ENCODE results near the gene BCL11A.

The BCL11A gene

GRCh38 chr2:60570251-60570650 is 16.8 kb upstream of the BCL11A start:
- H3K36me3 ChIP-seq (ENCODE audit: insufficient read depth, low read length) = no peaks in the 10 kb centered on the region
- peak overlapping the region; percentile 68; the same call in 1 of the 2 replicates for H3K9ac ChIP-seq (ENCODE audit: low read depth, low read length)
- no peaks in the 10 kb centered on the region for H3K9me3 ChIP-seq (ENCODE audit: control insufficient read depth, insufficient read depth, low read length)
- peaks cover 12% of the 10 kb centered on the region; the same call in 1 of the 2 replicates for H3K4me1 ChIP-seq (ENCODE audit: insufficient read depth, low read length)

- Histone ChIP-seq H3K36me3 (ENCODE audit: insufficient read depth, low read length) (no peaks in the 10 kb centered on the region), H3K9me3 (ENCODE audit: control insufficient read depth, insufficient read depth, low read length) (no peaks in the 10 kb centered on the region), H3K4me1 (ENCODE audit: insufficient read depth, low read length) (peaks cover 12% of the 10 kb centered on the region; the same call in 1 of the 2 replicates), H3K9ac (ENCODE audit: low read depth, low read length) (peak overlapping the region; percentile 68; the same call in 1 of the 2 replicates)
Measured at GRCh38 chr2:60569680-60570111, 16.2 kb upstream of the BCL11A start.

- no peak overlapping the region for H3K9ac ChIP-seq (ENCODE audit: low read depth, low read length)
- peaks cover 12% of the 10 kb centered on the region; the same call in 1 of the 2 replicates for H3K4me1 ChIP-seq (ENCODE audit: insufficient read depth, low read length)
- no peaks in the 10 kb centered on the region for H3K9me3 ChIP-seq (ENCODE audit: control insufficient read depth, insufficient read depth, low read length)
- no peaks in the 10 kb centered on the region for H3K36me3 ChIP-seq (ENCODE audit: insufficient read depth, low read length)
Measured at GRCh38 chr2:60567919-60568768, 14.7 kb upstream of the BCL11A start.

- Histone ChIP-seq H3K9me3 (ENCODE audit: control insufficient read depth, insufficient read depth, low read length) (no peaks in the 10 kb centered on the region), H3K4me1 (ENCODE audit: insufficient read depth, low read length) (peaks cover 12% of the 10 kb centered on the region; the same call in 1 of the 2 replicates), H3K9ac (ENCODE audit: low read depth, low read length) (no peak overlapping the region), H3K36me3 (ENCODE audit: insufficient read depth, low read length) (no peaks in the 10 kb centered on the region)
Measured at GRCh38 chr2:60567096-60567495, 13.6 kb upstream of the BCL11A start.

DNA sequence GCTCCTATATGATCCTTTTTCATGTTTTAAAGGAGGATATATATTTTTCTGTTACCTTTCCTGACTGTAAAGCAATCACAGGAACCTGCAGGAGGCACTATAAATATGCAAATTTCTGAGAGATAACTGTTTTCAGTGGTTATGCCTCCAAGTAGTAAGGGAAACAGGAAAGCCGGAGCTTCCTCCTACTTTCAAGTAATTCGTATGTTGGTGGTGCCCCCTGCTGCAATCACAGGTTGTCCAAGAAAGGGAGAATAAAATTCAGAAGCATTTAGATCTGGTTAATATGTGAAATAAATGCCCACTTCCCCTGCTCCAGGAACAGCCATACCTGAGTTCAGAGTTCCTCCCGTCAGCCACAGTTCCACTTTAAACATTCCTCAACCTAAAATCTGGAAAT is 12.0 kb upstream of the BCL11A start:
- Histone ChIP-seq H3K36me3 (ENCODE audit: insufficient read depth, low read length) (no peaks in the 10 kb centered on the region), H3K4me1 (ENCODE audit: insufficient read depth, low read length) (peaks cover 12% of the 10 kb centered on the region; the same call in 1 of the 2 replicates), H3K9ac (ENCODE audit: low read depth, low read length) (no peak overlapping the region), H3K9me3 (ENCODE audit: control insufficient read depth, insufficient read depth, low read length) (no peaks in the 10 kb centered on the region)

DNA sequence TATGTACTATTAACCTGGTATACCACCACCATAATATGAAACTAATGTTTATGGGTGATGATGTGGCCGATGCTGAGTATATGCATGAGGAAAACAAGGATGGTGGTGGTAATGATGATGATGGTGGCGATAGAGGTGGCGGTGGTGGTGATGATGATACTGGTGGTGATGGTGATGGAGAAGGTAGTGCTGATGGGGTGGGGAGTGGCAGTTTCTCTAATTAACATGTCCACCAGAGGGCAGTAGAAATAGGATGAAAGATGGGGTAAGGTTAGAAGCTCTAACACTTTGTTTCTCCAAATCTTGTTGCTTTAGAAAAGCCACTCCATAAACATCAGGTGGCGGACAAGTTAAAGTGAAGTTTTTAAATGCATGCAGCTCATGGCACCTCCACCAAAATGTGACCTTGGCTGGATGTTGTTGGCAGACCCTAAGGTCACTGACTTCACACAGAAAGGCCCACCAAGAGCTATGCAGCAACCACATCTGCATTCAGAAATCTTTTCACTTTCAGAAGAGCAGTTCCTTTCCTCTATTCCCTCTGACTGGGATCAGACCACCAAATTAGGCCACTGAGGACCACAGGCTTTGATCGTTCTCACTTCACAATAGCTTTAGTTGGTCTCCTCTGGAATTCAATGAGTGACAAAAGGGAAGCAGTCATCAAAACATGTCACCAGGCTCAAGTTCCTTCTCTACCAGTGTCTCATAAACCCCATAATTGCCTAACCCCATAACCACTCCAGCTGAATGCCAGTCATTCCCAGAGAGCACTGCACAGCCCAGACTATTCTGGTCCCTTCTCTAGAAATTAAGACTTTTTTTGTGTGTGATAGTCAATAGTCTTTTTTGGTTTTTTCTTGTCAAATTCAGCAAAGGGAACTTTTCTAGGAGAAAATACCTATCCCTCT is 7.5 kb upstream of the BCL11A start:
- H3K9me3 ChIP-seq (ENCODE audit: control insufficient read depth, insufficient read depth, low read length) = no peaks in the 10 kb centered on the region
- no peaks in the 10 kb centered on the region for H3K36me3 ChIP-seq (ENCODE audit: insufficient read depth, low read length)
- H3K9ac ChIP-seq (ENCODE audit: low read depth, low read length) = no peak overlapping the region
- no peaks in the 10 kb centered on the region for H3K4me1 ChIP-seq (ENCODE audit: insufficient read depth, low read length)

- no peaks in the 10 kb centered on the region for H3K9me3 ChIP-seq (ENCODE audit: control insufficient read depth, insufficient read depth, low read length)
- H3K4me1 ChIP-seq (ENCODE audit: insufficient read depth, low read length) = no peaks in the 10 kb centered on the region
- no peak overlapping the region for H3K9ac ChIP-seq (ENCODE audit: low read depth, low read length)
- no peaks in the 10 kb centered on the region for H3K36me3 ChIP-seq (ENCODE audit: insufficient read depth, low read length)
Measured at GRCh38 chr2:60559880-60560279, 6.4 kb upstream of the BCL11A start.

DNA sequence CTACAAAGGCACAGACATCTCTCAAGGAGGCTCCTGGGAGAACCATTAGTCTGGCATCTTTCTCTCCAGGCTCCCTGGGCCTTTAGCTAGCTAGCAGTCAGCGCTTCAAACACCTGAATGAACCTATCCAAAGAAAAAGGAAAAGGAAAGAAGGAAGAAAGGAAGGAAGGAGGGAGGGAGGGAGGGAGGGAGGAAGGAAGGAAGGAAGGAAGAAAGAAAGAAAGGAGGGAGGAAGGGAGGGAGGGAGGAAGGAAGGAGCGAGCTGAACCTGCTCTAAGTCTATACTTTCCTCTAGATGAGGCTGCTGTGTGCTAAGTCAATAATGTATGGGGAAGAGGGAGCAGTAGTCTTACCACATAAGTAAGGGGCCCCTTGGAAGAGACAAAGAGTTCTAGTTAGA is 5.1 kb upstream of the BCL11A start:
- Histone ChIP-seq H3K36me3 (ENCODE audit: insufficient read depth, low read length) (no peaks in the 10 kb centered on the region), H3K4me1 (ENCODE audit: insufficient read depth, low read length) (no peaks in the 10 kb centered on the region), H3K9me3 (ENCODE audit: control insufficient read depth, insufficient read depth, low read length) (no peaks in the 10 kb centered on the region), H3K9ac (ENCODE audit: low read depth, low read length) (no peak overlapping the region)

- H3K9me3 ChIP-seq (ENCODE audit: control insufficient read depth, insufficient read depth, low read length) = no peaks in the 10 kb centered on the region
- no peaks in the 10 kb centered on the region for H3K4me1 ChIP-seq (ENCODE audit: insufficient read depth, low read length)
- no peaks in the 10 kb centered on the region for H3K36me3 ChIP-seq (ENCODE audit: insufficient read depth, low read length)
- H3K9ac ChIP-seq (ENCODE audit: low read depth, low read length) = peak overlapping the region; percentile 97; the same call in 1 of the 2 replicates
Measured at GRCh38 chr2:60557486-60557864, 4.0 kb upstream of the BCL11A start.

GRCh38 chr2:60556576-60557485 is 3.4 kb upstream of the BCL11A start:
- H3K9me3 ChIP-seq (ENCODE audit: control insufficient read depth, insufficient read depth, low read length) = no peaks in the 10 kb centered on the region
- H3K4me1 ChIP-seq (ENCODE audit: insufficient read depth, low read length) = no peaks in the 10 kb centered on the region
- H3K36me3 ChIP-seq (ENCODE audit: insufficient read depth, low read length) = no peaks in the 10 kb centered on the region
- H3K9ac ChIP-seq (ENCODE audit: low read depth, low read length) = peak overlapping the region; percentile 97; the same call in 1 of the 2 replicates

GRCh38 chr2:60556175-60556574 is 2.7 kb upstream of the BCL11A start:
- no peaks in the 10 kb centered on the region for H3K4me1 ChIP-seq (ENCODE audit: insufficient read depth, low read length)
- no peaks in the 10 kb centered on the region for H3K9me3 ChIP-seq (ENCODE audit: control insufficient read depth, insufficient read depth, low read length)
- no peaks in the 10 kb centered on the region for H3K36me3 ChIP-seq (ENCODE audit: insufficient read depth, low read length)
- peak overlapping the region; percentile 97; the same call in 1 of the 2 replicates for H3K9ac ChIP-seq (ENCODE audit: low read depth, low read length)

DNA sequence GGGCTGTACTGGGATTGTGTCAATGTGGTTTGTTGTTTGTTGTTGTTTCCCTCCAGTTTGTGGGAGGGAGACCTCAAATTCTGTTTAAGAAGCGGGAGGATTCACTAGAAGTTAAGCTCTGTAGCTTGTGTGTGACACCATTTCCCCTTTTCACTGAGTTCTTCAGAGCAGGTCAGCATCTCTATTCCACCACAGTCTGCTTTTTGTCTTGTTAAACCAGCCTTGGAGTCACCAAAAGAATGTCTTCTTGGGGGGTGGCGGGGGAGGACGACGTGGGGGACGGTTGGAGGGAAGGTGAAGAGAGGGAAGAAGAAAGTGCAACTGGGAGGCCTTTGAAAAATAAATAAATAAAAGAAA is 2.3 kb upstream of the BCL11A start:
- H3K9ac ChIP-seq (ENCODE audit: low read depth, low read length) = peak overlapping the region; percentile 97
- no peaks in the 10 kb centered on the region for H3K9me3 ChIP-seq (ENCODE audit: control insufficient read depth, insufficient read depth, low read length)
- no peaks in the 10 kb centered on the region for H3K36me3 ChIP-seq (ENCODE audit: insufficient read depth, low read length)
- H3K4me1 ChIP-seq (ENCODE audit: insufficient read depth, low read length) = no peaks in the 10 kb centered on the region

GRCh38 chr2:60555066-60555782 is 1.8 kb upstream of the BCL11A start:
- Histone ChIP-seq H3K9ac (ENCODE audit: low read depth, low read length) (peak overlapping the region; percentile 97), H3K9me3 (ENCODE audit: control insufficient read depth, insufficient read depth, low read length) (no peaks in the 10 kb centered on the region), H3K4me1 (ENCODE audit: insufficient read depth, low read length) (no peaks in the 10 kb centered on the region)

More at GRCh38 chr2:60555066-60555782, 1.8 kb upstream of the BCL11A start:
- H3K36me3 ChIP-seq (ENCODE audit: insufficient read depth, low read length) = no peaks in the 10 kb centered on the region
